RWPE2 (cell line): ENCODE data around the gene UAP1L1.

ENCODE experiments used
- ATAC-seq: fragments of 200-7000 bp; cut with Tn5 transposase; 3 replicates; pipeline ENCODE4 v1.9.1; 2021; ENCODE audit warnings: low read depth
- DNase-seq: peaks from one replicate; pipeline ENCODE4 v3.0.0-alpha.2; 2020; ENCODE audit warnings: low spot score
- H3K27ac ChIP-seq: fragments of 450-650 bp; 2 replicates; pipeline ENCODE4 v1.5.1; 2017; ENCODE audit warnings: mild to moderate bottlenecking; ENCODE audit not compliant: poor library complexity, severe bottlenecking
- H3K27me3 ChIP-seq: fragments of 250-450 bp; sonication (Bioruptor Pico); 2 replicates; pipeline ENCODE4 v1.5.1; 2021; ENCODE audit warnings: mild to moderate bottlenecking, moderate library complexity; ENCODE audit not compliant: insufficient read depth, poor library complexity, severe bottlenecking
- H3K36me3 ChIP-seq: fragments of 250-450 bp; sonication (Bioruptor Pico); 2 replicates; pipeline ENCODE4 v1.5.1; 2020; ENCODE audit warnings: low read depth, mild to moderate bottlenecking, moderate library complexity
- H3K4me1 ChIP-seq: fragments of 250-450 bp; sonication (Bioruptor Pico); 2 replicates; pipeline ENCODE4 v1.5.1; 2021; ENCODE audit warnings: mild to moderate bottlenecking, moderate library complexity; ENCODE audit not compliant: insufficient read depth, poor library complexity, severe bottlenecking
- H3K4me3 ChIP-seq: fragments of 250-450 bp; sonication (Bioruptor Pico); 2 replicates; pipeline ENCODE4 v1.5.1; 2021; ENCODE audit warnings: mild to moderate bottlenecking, moderate library complexity; ENCODE audit not compliant: severe bottlenecking
- H3K9me3 ChIP-seq: fragments of 250-450 bp; sonication (Bioruptor Pico); 2 replicates; pipeline ENCODE4 v1.5.1; 2021; ENCODE audit warnings: mild to moderate bottlenecking, moderate library complexity; ENCODE audit not compliant: severe bottlenecking
- CTCF ChIP-seq: fragments of 450-650 bp; IDR thresholded peaks from one replicate; pipeline ENCODE4 v1.5.1; 2017; ENCODE audit warnings: mild to moderate bottlenecking, moderate library complexity; ENCODE audit not compliant: poor library complexity, severe bottlenecking

Gene UAP1L1

DNA sequence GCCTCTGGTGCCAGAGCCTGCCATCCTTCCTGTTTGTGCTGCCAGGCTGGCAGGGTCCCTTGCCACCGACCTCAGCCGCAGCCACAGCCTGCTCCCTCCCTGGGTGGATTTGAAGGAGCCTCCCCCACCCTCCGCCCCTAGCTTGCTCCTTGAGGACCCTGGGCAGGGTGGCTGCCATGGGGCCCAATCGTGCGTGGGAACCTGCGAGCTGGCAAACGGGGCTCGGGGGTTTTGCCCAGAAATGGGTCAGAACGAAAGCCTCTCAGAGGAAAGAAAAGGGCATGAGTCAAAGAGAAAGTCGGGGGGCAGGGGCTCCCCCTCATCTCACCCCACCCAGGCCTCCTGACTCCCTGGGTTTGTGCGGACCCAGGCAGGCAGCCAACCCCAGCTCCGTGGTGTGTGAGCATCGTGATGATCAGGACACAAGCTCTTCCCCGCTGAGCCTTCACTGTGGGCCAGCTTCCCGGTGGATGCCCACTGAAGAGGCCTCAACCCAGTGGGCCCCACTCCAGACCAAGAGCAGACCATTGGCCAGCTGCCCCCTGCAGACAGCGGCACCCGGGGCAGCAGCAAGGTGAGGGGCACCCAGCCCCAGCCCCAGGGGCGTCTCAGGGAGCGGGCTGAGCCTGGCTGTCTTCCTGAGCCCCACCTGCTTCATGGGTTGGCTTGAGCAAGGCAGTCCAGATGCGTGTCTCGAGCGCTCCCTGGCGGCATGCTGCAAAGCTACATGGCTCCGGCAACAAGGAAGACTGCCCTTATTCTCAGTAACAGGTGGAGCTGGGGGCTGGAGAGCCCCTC lies 42.4 kb upstream of the UAP1L1 start:
- no peaks in the 10 kb centered on the region for H3K27me3 ChIP-seq
- no peak overlapping the region for H3K4me3 ChIP-seq
- ATAC-seq (peak; percentile 82), DNase-seq (no peak)
- H3K9me3 ChIP-seq = no peaks in the 10 kb centered on the region
- peaks cover 9% of the 10 kb centered on the region for H3K36me3 ChIP-seq
- TF ChIP-seq CTCF = peak; percentile 94
- H3K4me1 ChIP-seq = peaks cover 4% of the 10 kb centered on the region
- H3K27ac ChIP-seq = no peak overlapping the region

DNA sequence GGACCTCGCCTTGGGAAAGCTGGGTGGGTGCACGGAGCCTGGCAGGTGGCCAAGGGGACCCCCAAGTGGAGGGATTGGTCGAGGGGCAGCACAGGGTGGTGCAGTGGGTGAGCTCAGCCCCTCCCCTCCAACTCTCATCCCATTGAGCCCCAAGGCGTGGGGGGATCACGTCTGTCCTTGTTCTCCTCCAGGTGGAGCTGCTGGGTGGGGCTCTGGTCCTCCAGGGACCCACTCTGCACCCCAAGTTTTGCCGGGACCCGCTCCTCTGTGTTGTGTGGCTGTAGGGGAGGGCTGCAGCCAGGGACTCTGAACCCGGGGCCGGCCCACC lies 41.8 kb upstream of the UAP1L1 start:
- DNase-seq = no peak
- Histone ChIP-seq H3K27ac (no peak overlapping the region), H3K36me3 (peaks cover 9% of the 10 kb centered on the region), H3K27me3 (no peaks in the 10 kb centered on the region), H3K4me1 (peaks cover 4% of the 10 kb centered on the region), H3K9me3 (no peaks in the 10 kb centered on the region), H3K4me3 (no peak overlapping the region)
- ATAC-seq = peak; percentile 20
- TF ChIP-seq CTCF = peak; percentile 69

- no peak for ATAC-seq
- no peak for TF ChIP-seq CTCF
Measured at GRCh38 chr9:137035937-137036336, 41.4 kb upstream of the UAP1L1 start.

GRCh38 chr9:137037035-137037434 lies 40.3 kb upstream of the UAP1L1 start:
- H3K4me3 ChIP-seq = no peak overlapping the region
- no peaks in the 10 kb centered on the region for H3K9me3 ChIP-seq
- DNase-seq (no peak), ATAC-seq (no peak)
- H3K27ac ChIP-seq = no peak overlapping the region
- no peaks in the 10 kb centered on the region for H3K27me3 ChIP-seq
- H3K36me3 ChIP-seq = peaks cover 9% of the 10 kb centered on the region
- no peak for TF ChIP-seq CTCF
- peaks cover 4% of the 10 kb centered on the region for H3K4me1 ChIP-seq

More at GRCh38 chr9:137035937-137036336, 41.4 kb upstream of the UAP1L1 start:
- peaks cover 4% of the 10 kb centered on the region for H3K4me1 ChIP-seq
- H3K36me3 ChIP-seq = peaks cover 9% of the 10 kb centered on the region
- no peak for DNase-seq
- no peaks in the 10 kb centered on the region for H3K9me3 ChIP-seq
- H3K4me3 ChIP-seq = no peak overlapping the region
- no peaks in the 10 kb centered on the region for H3K27me3 ChIP-seq
- H3K27ac ChIP-seq = no peak overlapping the region

- no peaks in the 10 kb centered on the region for H3K9me3 ChIP-seq
- DNase-seq = no peak
- no peak for TF ChIP-seq CTCF
- no peak overlapping the region for H3K27ac ChIP-seq
- H3K36me3 ChIP-seq = peaks cover 9% of the 10 kb centered on the region
- no peaks in the 10 kb centered on the region for H3K27me3 ChIP-seq
- H3K4me3 ChIP-seq = no peak overlapping the region
- H3K4me1 ChIP-seq = peaks cover 4% of the 10 kb centered on the region
- no peak for ATAC-seq
Measured at GRCh38 chr9:137037483-137037882, 39.8 kb upstream of the UAP1L1 start.
